Measurements from ENCODE around the gene CADM1. TPM values are rescaled to one million over a fixed set of nuclear protein-coding genes. Genes with fewer than 3 reads are reported as not detected.

Gene CADM1
- total RNA-seq, 1 donor from 2014 or later, result 150 TPM

- no peak for TF ChIP-seq CTCF (conservative IDR thresholded peaks at IDR 0.05)
- Mint-ChIP-seq H3K9me3 (no peaks in the 10 kb centered on the region), H3K27me3 (no peaks in the 10 kb centered on the region), H3K27ac (no peak overlapping the region), H3K4me1 (ENCODE audit: unreplicated experiment) (peaks cover 19% of the 10 kb centered on the region), H3K4me3 (no peak overlapping the region), H3K36me3 (no peaks in the 10 kb centered on the region)
- DNase-seq (ENCODE audit: extremely low spot score, unreplicated experiment), result no peak
Observed at GRCh38 chr11:115378557-115378956, 125.7 kb downstream of the CADM1 start.

- no peak for TF ChIP-seq CTCF (conservative IDR thresholded peaks at IDR 0.05)
- H3K4me1 Mint-ChIP-seq (ENCODE audit: unreplicated experiment), result peaks cover 19% of the 10 kb centered on the region
- no peak overlapping the region for H3K27ac Mint-ChIP-seq
- no peaks in the 10 kb centered on the region for H3K36me3 Mint-ChIP-seq
- no peak for DNase-seq (ENCODE audit: extremely low spot score, unreplicated experiment)
- no peaks in the 10 kb centered on the region for H3K9me3 Mint-ChIP-seq
- H3K27me3 Mint-ChIP-seq, result no peaks in the 10 kb centered on the region
- no peak overlapping the region for H3K4me3 Mint-ChIP-seq
Observed at GRCh38 chr11:115377882-115378296, 126.3 kb downstream of the CADM1 start.

GRCh38 chr11:115368616-115369015 lies 135.6 kb downstream of the CADM1 start:
- Mint-ChIP-seq H3K36me3 (peaks cover 7% of the 10 kb centered on the region), H3K27ac (no peak overlapping the region), H3K4me3 (no peak overlapping the region), H3K27me3 (no peaks in the 10 kb centered on the region), H3K4me1 (ENCODE audit: unreplicated experiment) (no peaks in the 10 kb centered on the region), H3K9me3 (no peaks in the 10 kb centered on the region)
- TF ChIP-seq CTCF (conservative IDR thresholded peaks at IDR 0.05), result no peak
- DNase-seq (ENCODE audit: extremely low spot score, unreplicated experiment), result no peak

- Mint-ChIP-seq H3K27ac (no peak overlapping the region), H3K27me3 (no peaks in the 10 kb centered on the region), H3K9me3 (no peaks in the 10 kb centered on the region), H3K36me3 (peaks cover 7% of the 10 kb centered on the region), H3K4me1 (ENCODE audit: unreplicated experiment) (no peaks in the 10 kb centered on the region), H3K4me3 (no peak overlapping the region)
- no peak for DNase-seq (ENCODE audit: extremely low spot score, unreplicated experiment)
- no peak for TF ChIP-seq CTCF (conservative IDR thresholded peaks at IDR 0.05)
Observed at GRCh38 chr11:115366826-115367225, 137.4 kb downstream of the CADM1 start.

GRCh38 chr11:115365907-115366306 lies 138.3 kb downstream of the CADM1 start:
- Mint-ChIP-seq H3K4me3 (no peak overlapping the region), H3K27ac (no peak overlapping the region), H3K36me3 (peaks cover 3% of the 10 kb centered on the region), H3K4me1 (ENCODE audit: unreplicated experiment) (no peaks in the 10 kb centered on the region), H3K27me3 (no peaks in the 10 kb centered on the region), H3K9me3 (no peaks in the 10 kb centered on the region)
- TF ChIP-seq CTCF (conservative IDR thresholded peaks at IDR 0.05), result no peak
- no peak for DNase-seq (ENCODE audit: extremely low spot score, unreplicated experiment)

GRCh38 chr11:115364896-115365295 lies 139.3 kb downstream of the CADM1 start:
- Mint-ChIP-seq H3K9me3 (no peaks in the 10 kb centered on the region), H3K27ac (no peak overlapping the region), H3K4me1 (ENCODE audit: unreplicated experiment) (peaks cover 5% of the 10 kb centered on the region), H3K4me3 (no peak overlapping the region), H3K36me3 (peaks cover 3% of the 10 kb centered on the region), H3K27me3 (no peaks in the 10 kb centered on the region)
- DNase-seq (ENCODE audit: extremely low spot score, unreplicated experiment), result no peak
- TF ChIP-seq CTCF (conservative IDR thresholded peaks at IDR 0.05), result no peak
